Glomerular visceral epithelial cell (primary cell): ENCODE measurements around the gene RMDN3.
A peak's percentile ranks its signal among the peaks of the same experiment; 100 is the strongest.

Experiments used
- DNase-seq: peaks from one replicate; pipeline ENCODE4 v3.0.0-alpha.2; 2016; ENCODE audit errors: extremely low spot score

The RMDN3 gene

DNA sequence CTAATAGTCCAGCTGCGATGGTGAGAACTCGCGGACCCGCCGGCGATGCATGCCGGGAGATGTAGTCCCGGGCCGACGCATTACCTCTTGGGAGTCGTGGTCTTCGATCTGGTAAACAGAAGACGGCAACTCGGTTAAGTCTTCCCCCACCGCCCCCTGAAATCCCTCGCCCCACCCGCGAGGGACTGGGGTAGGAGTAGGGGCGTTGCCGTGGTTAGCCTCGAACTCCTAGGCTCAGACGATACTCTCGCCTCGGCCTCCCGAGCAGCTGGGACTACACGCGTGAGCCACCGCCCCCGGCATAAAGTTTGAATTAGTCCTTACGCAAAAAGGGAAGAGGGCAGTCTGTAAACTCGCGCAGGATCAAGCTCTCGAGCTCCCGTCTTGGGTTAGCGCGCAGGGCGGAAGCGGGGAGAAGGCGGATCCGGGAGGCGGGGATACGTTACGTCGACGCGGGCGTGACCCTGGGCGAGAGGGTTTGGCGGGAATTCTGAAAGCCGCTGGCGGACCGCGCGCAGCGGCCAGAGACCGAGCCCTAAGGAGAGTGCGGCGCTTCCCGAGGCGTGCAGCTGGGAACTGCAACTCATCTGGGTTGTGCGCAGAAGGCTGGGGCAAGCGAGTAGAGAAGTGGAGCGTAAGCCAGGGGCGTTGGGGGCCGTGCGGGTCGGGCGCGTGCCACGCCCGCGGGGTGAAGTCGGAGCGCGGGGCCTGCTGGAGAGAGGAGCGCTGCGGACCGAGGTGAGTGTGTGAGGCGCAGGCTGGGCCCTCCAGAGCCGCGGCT, 60.2 kb downstream of the RMDN3 start, which contains the start of gene RAD51:
Gene RAD51 (plus strand): TSS at position 487 of the 781 bp plus-strand sequence. CDS start 3,585 bp downstream, outside the sequence.
- DNase-seq = peak; percentile 93

DNA sequence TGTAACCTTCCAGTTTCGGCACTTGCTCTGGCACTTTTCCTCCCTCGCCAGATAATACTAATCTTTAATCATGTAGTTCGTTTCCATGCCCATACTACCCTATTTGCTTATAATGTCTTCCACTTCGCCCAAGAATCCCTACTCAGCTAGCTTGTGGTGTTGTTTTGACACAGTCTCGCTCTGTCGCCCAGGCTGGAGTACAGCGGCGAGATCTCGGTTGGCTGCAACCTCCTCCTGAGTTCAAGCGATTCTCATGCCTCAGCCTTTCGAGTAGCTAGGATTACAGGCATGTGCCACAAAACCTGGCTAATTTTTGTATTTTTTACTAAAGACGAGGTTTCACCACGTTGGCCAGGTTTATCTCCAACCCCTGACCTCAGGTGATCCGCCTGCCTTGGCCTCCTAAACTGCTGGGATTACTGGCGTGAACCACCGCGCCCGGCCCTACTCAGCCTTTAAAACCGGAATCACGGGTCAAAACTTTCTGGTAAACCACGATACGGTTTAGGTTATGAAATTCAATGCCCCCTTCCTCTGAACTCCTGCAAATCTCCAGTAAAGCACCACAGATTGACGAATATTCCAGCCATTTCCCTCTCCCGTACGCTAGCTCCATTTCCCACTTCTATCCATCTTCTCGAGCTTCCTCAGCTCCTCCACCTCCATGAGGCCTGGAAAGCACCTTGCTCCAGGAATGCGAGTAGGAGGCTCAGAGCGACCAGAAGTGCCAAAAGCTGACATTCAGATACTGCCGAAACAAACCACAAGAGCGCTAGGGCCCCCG, 61.0 kb downstream of the RMDN3 start:
- DNase-seq = peak; percentile 25

- no peak for DNase-seq
Measured at GRCh38 chr15:40691737-40692136, 63.3 kb downstream of the RMDN3 start.

DNA sequence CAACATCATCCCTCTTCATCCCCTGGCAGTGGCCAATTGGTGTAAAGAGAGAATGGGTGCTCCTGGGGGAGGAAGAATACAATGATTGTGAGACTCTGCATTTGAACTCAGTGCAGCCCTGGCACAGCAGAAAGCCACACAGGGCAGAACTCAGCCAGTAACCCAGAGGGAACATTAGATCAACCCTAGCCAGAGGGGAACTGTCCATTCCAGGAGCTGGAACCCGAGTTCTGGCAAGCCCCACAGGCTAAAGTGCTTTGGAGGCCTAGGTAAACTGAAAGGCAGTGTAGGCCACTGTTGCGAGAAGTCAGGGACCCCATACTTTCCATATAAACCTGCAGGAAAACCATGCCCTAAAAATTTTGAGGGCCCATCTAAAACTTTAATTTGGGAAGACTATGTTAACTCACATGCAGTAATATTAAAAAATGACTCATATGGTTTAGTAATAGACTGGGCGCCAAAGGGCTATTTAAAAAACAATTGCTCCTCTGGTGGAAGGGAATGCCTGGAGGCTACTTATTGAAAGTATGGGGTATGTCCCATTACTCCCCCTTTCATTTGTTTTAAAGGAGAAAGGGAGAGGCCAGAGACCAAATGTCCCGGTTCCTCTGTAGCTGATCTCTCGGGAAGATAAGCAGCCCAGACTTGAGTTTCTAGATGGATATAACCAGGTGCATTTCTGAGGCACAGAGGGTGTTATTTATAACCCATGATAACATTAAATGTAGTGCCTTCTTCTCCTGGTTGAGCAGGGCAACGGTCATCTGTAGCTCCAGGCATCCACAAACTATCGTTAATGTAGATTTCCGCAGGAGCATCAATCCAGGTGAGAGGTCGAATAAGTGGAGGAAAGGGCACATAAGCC, 65.9 kb downstream of the RMDN3 start:
- no peak for DNase-seq
